Measurements from ENCODE around the gene FPGT.

Gene FPGT

DNA sequence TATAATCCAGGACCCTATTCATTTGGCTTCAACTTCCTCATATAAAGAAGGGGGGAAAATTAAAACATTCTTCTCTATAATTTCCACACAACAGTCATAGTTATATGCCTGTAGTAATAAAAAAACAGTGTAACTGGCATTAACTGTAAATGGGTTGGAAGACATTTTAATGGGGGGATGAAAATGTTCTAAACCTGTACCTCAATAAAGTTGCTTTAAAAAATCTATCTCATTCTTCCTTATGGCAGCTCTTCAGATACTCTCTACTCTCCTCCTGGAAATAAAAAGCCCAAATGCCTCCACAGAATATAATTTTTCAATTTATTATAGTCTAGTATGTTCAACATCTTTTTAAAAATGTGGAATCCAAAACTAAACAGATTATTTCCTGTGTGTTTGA is 2.7 kb upstream of the FPGT start:
- Histone ChIP-seq H3K27me3 (ENCODE audit: insufficient read depth, low read length) (no peaks in the 10 kb centered on the region), H3K9ac (ENCODE audit: low read length) (no peak overlapping the region), H3K79me2 (ENCODE audit: insufficient read depth, low read length) (no peaks in the 10 kb centered on the region), H3K27ac (ENCODE audit: low read depth, low read length, poor library complexity, severe bottlenecking) (no peak overlapping the region), H3K4me2 (ENCODE audit: low read length) (no peak overlapping the region), H3K9me3 (ENCODE audit: low read length) (no peaks in the 10 kb centered on the region), H3K4me3 (ENCODE audit: low read depth, low read length, poor library complexity, severe bottlenecking) (no peak overlapping the region), H3K9me2 (ENCODE audit: low read depth, low read length) (no peaks in the 10 kb centered on the region), H4K20me1 (ENCODE audit: insufficient read depth, low read length) (no peaks in the 10 kb centered on the region), H3F3A (ENCODE audit: insufficient read depth, low read length) (no peaks in the 10 kb centered on the region), H2AFZ (ENCODE audit: low read length) (no peak overlapping the region), H3K4me1 (ENCODE audit: insufficient read depth, low read length, severe bottlenecking) (peaks cover 18% of the 10 kb centered on the region), H3K36me3 (ENCODE audit: insufficient read depth, low read length) (no peaks in the 10 kb centered on the region)
- TF ChIP-seq, protein P1, sequence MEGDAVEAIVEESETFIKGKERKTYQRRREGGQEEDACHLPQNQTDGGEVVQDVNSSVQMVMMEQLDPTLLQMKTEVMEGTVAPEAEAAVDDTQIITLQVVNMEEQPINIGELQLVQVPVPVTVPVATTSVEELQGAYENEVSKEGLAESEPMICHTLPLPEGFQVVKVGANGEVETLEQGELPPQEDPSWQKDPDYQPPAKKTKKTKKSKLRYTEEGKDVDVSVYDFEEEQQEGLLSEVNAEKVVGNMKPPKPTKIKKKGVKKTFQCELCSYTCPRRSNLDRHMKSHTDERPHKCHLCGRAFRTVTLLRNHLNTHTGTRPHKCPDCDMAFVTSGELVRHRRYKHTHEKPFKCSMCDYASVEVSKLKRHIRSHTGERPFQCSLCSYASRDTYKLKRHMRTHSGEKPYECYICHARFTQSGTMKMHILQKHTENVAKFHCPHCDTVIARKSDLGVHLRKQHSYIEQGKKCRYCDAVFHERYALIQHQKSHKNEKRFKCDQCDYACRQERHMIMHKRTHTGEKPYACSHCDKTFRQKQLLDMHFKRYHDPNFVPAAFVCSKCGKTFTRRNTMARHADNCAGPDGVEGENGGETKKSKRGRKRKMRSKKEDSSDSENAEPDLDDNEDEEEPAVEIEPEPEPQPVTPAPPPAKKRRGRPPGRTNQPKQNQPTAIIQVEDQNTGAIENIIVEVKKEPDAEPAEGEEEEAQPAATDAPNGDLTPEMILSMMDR (IDR thresholded peaks at IDR 0.05; ENCODE audit: low read length) = no peak
- TF ChIP-seq EZH2 (IDR thresholded peaks at IDR 0.05; ENCODE audit: borderline replicate concordance, low read length) = no peak

DNA sequence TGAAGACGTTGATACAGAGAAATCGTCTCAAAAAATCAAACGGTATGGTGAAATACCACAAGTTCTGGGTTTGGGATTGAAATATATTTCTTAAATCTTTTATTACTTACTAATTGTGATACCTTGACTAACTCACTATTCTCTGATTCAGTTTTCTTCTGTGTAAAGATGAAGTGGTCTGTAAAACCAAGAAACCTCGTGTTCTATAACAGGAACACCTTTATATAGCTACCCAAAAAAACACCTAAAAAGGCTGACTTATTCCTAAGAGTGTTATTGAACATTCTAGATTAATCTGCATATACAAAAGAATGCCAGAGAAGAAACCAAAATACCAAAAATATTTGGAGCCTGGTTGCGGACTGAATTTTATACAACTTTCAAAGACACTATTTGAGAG is 787 bp upstream of the FPGT start:
- TF ChIP-seq EZH2 (IDR thresholded peaks at IDR 0.05; ENCODE audit: borderline replicate concordance, low read length) = no peak
- H3K27ac ChIP-seq (ENCODE audit: low read depth, low read length, poor library complexity, severe bottlenecking) = no peak overlapping the region
- peak overlapping the region; percentile 68; the same call in 1 of the 2 replicates for H3K9ac ChIP-seq (ENCODE audit: low read length)
- no peaks in the 10 kb centered on the region for H3K79me2 ChIP-seq (ENCODE audit: insufficient read depth, low read length)
- H3K4me3 ChIP-seq (ENCODE audit: low read depth, low read length, poor library complexity, severe bottlenecking) = peak overlapping the region; percentile 77
- H3K9me3 ChIP-seq (ENCODE audit: low read length) = no peaks in the 10 kb centered on the region
- peaks cover 18% of the 10 kb centered on the region for H3K4me1 ChIP-seq (ENCODE audit: insufficient read depth, low read length, severe bottlenecking)
- no peaks in the 10 kb centered on the region for H3F3A ChIP-seq (ENCODE audit: insufficient read depth, low read length)
- H3K4me2 ChIP-seq (ENCODE audit: low read length) = peak overlapping the region; percentile 81
- no peaks in the 10 kb centered on the region for H3K27me3 ChIP-seq (ENCODE audit: insufficient read depth, low read length)
- H2AFZ ChIP-seq (ENCODE audit: low read length) = no peak overlapping the region
- H3K36me3 ChIP-seq (ENCODE audit: insufficient read depth, low read length) = no peaks in the 10 kb centered on the region; the same call in 1 of the 2 replicates
- H3K9me2 ChIP-seq (ENCODE audit: low read depth, low read length) = no peaks in the 10 kb centered on the region
- H4K20me1 ChIP-seq (ENCODE audit: insufficient read depth, low read length) = no peaks in the 10 kb centered on the region

DNA sequence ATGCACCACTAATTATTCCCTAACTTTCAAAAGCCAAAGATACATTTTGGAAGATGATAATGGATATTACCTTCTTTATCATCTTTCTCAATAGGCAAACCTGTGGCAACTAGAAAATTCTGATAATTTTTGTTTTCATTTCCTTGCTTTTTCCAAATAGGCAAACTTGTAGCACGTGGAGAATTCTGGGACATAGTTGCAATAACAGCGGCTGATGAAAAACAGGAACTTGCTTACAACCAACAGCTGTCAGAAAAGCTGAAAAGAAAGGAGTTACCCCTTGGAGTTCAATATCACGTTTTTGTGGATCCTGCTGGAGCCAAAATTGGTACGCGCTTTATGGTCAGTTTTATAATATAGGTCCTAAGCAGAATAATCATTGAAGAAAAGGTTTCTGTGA is 1.5 kb downstream of the FPGT start:
- H4K20me1 ChIP-seq (ENCODE audit: insufficient read depth, low read length) = no peaks in the 10 kb centered on the region
- peaks cover 18% of the 10 kb centered on the region for H3K4me1 ChIP-seq (ENCODE audit: insufficient read depth, low read length, severe bottlenecking)
- TF ChIP-seq, protein P1 (IDR thresholded peaks at IDR 0.05; ENCODE audit: low read length) = no peak
- TF ChIP-seq EZH2 (IDR thresholded peaks at IDR 0.05; ENCODE audit: borderline replicate concordance, low read length) = no peak
- H3K4me2 ChIP-seq (ENCODE audit: low read length) = peak overlapping the region; percentile 81; the same call in 1 of the 2 replicates
- H3K9me2 ChIP-seq (ENCODE audit: low read depth, low read length) = no peaks in the 10 kb centered on the region
- no peaks in the 10 kb centered on the region for H3F3A ChIP-seq (ENCODE audit: insufficient read depth, low read length)
- H3K36me3 ChIP-seq (ENCODE audit: insufficient read depth, low read length) = no peaks in the 10 kb centered on the region; the same call in 1 of the 2 replicates
- no peaks in the 10 kb centered on the region for H3K79me2 ChIP-seq (ENCODE audit: insufficient read depth, low read length)
- H3K9ac ChIP-seq (ENCODE audit: low read length) = no peak overlapping the region
- no peak overlapping the region for H2AFZ ChIP-seq (ENCODE audit: low read length)
- H3K9me3 ChIP-seq (ENCODE audit: low read length) = no peaks in the 10 kb centered on the region
- no peak overlapping the region for H3K4me3 ChIP-seq (ENCODE audit: low read depth, low read length, poor library complexity, severe bottlenecking)
- no peaks in the 10 kb centered on the region for H3K27me3 ChIP-seq (ENCODE audit: insufficient read depth, low read length)
- H3K27ac ChIP-seq (ENCODE audit: low read depth, low read length, poor library complexity, severe bottlenecking) = no peak overlapping the region

DNA sequence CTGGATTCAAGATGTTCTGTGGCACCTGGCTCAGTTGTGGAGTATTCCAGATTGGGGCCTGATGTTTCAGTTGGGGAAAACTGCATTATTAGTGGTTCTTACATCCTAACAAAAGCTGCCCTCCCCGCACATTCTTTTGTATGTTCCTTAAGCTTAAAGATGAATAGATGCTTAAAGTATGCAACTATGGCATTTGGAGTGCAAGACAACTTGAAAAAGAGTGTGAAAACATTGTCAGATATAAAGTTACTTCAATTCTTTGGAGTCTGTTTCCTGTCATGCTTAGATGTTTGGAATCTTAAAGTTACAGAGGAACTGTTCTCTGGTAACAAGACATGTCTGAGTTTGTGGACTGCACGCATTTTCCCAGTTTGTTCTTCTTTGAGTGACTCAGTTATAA is 7.2 kb downstream of the FPGT start:
- TF ChIP-seq, protein P1 (IDR thresholded peaks at IDR 0.05; ENCODE audit: low read length) = no peak
- no peak for TF ChIP-seq EZH2 (IDR thresholded peaks at IDR 0.05; ENCODE audit: borderline replicate concordance, low read length)
- Histone ChIP-seq H3K27ac (ENCODE audit: low read depth, low read length, poor library complexity, severe bottlenecking) (no peak overlapping the region), H3K4me2 (ENCODE audit: low read length) (no peak overlapping the region)

More for the DNA sequence above, 7.2 kb downstream of the FPGT start:
- no peaks in the 10 kb centered on the region for H3K27me3 ChIP-seq (ENCODE audit: insufficient read depth, low read length)
- H4K20me1 ChIP-seq (ENCODE audit: insufficient read depth, low read length) = no peaks in the 10 kb centered on the region
- no peaks in the 10 kb centered on the region for H3K4me1 ChIP-seq (ENCODE audit: insufficient read depth, low read length, severe bottlenecking)
- no peaks in the 10 kb centered on the region for H3F3A ChIP-seq (ENCODE audit: insufficient read depth, low read length)
- no peaks in the 10 kb centered on the region for H3K9me3 ChIP-seq (ENCODE audit: low read length)
- no peaks in the 10 kb centered on the region for H3K79me2 ChIP-seq (ENCODE audit: insufficient read depth, low read length)
- H2AFZ ChIP-seq (ENCODE audit: low read length) = no peak overlapping the region
- no peaks in the 10 kb centered on the region; the same call in 1 of the 2 replicates for H3K36me3 ChIP-seq (ENCODE audit: insufficient read depth, low read length)
- H3K4me3 ChIP-seq (ENCODE audit: low read depth, low read length, poor library complexity, severe bottlenecking) = no peak overlapping the region
- no peak overlapping the region for H3K9ac ChIP-seq (ENCODE audit: low read length)
- no peaks in the 10 kb centered on the region for H3K9me2 ChIP-seq (ENCODE audit: low read depth, low read length)

Data from OCI-LY1 (cell line).